Activated CD4-positive, alpha-beta T cell treated with anti-CD3 and anti-CD28 coated beads, Interleukin-2, amount 10 ng/mL, durations not matched to agents 24 days and 14 days (primary cell): ENCODE results near the gene TC2N. TPM values are rescaled to one million over a fixed set of nuclear protein-coding genes. Genes with fewer than 3 reads are reported as not detected.
A peak's percentile ranks its signal among the peaks of the same experiment; 100 is the strongest.
"Not testable (repeated sequence)": the region's sequence is repeated elsewhere in the genome, so short reads cannot be mapped to it uniquely, and the experiment has no call there.

ENCODE experiments used
- DNase-seq: peaks from one replicate; pipeline ENCODE4 v3.0.0; 2022
- H3K27ac Mint-ChIP-seq: one replicate; pipeline ENCODE4 v1.8.0; 2022; ENCODE audit warnings: mild to moderate bottlenecking, mixed read lengths
- H3K27me3 Mint-ChIP-seq: one replicate; pipeline ENCODE4 v1.8.0; 2022; ENCODE audit warnings: mixed read lengths
- H3K36me3 Mint-ChIP-seq: one replicate; pipeline ENCODE4 v1.8.0; 2022; ENCODE audit warnings: low read depth, mild to moderate bottlenecking, mixed read lengths
- H3K4me1 Mint-ChIP-seq: one replicate; pipeline ENCODE4 v1.8.0; 2021; ENCODE audit warnings: mixed read lengths
- H3K4me3 Mint-ChIP-seq: one replicate; pipeline ENCODE4 v1.8.0; 2022; ENCODE audit warnings: mild to moderate bottlenecking, moderate library complexity, mixed read lengths
- H3K9me3 Mint-ChIP-seq: one replicate; pipeline ENCODE4 v1.8.0; 2021; ENCODE audit warnings: mixed read lengths
- intact Hi-C: fragments of 100-400 bp; cut with micrococcal nuclease; formaldehyde crosslinking; loops from one replicate; pipeline ENCODE4 v1.15.1; 2023
- total RNA-seq: library from RNA; stranded (reverse); gene quantifications from 2 replicates; pipeline ENCODE4 v1.2.3, GENCODE V29; 2022

Gene TC2N
- total RNA-seq, 1 donor from 2014 or later = 18.6 TPM

GRCh38 chr14:91897716-91898115, 30.4 kb upstream of the TC2N start:
- H3K9me3 Mint-ChIP-seq, H3K36me3 Mint-ChIP-seq, H3K27ac Mint-ChIP-seq, DNase-seq, H3K27me3 Mint-ChIP-seq, intact Hi-C loops, H3K4me3 Mint-ChIP-seq: not testable (repeated sequence)
- peaks cover 13% of the 10 kb centered on the region for H3K4me1 Mint-ChIP-seq

GRCh38 chr14:91897106-91897701, 29.9 kb upstream of the TC2N start:
- Mint-ChIP-seq H3K27me3 (peaks cover 4% of the 10 kb centered on the region), H3K27ac (no peak overlapping the region), H3K36me3 (no peaks in the 10 kb centered on the region), H3K9me3 (no peaks in the 10 kb centered on the region), H3K4me3 (no peak overlapping the region), H3K4me1 (peaks cover 13% of the 10 kb centered on the region)
- no peak for DNase-seq
- intact Hi-C loops = no loop called here

GRCh38 chr14:91896419-91896818, 29.1 kb upstream of the TC2N start:
- DNase-seq = no peak
- Mint-ChIP-seq H3K27me3 (peaks cover 4% of the 10 kb centered on the region), H3K4me1 (peaks cover 16% of the 10 kb centered on the region), H3K4me3 (no peak overlapping the region), H3K27ac (no peak overlapping the region), H3K9me3 (no peaks in the 10 kb centered on the region), H3K36me3 (no peaks in the 10 kb centered on the region)
- intact Hi-C loops = no loop called here

- H3K9me3 Mint-ChIP-seq = no peaks in the 10 kb centered on the region
- intact Hi-C loops = loop anchor here (1.0 kb wide), 1 partner anchor 20 kb away; no protein-coding TSS in a partner anchor
- peaks cover 32% of the 10 kb centered on the region for H3K4me1 Mint-ChIP-seq
- peak overlapping the region; percentile 46 for H3K27ac Mint-ChIP-seq
- no peak overlapping the region for H3K4me3 Mint-ChIP-seq
- H3K36me3 Mint-ChIP-seq = no peaks in the 10 kb centered on the region
- DNase-seq = no peak
- no peaks in the 10 kb centered on the region for H3K27me3 Mint-ChIP-seq
Observed at GRCh38 chr14:91893669-91894068, 26.3 kb upstream of the TC2N start.

- H3K27me3 Mint-ChIP-seq = no peaks in the 10 kb centered on the region
- H3K4me1 Mint-ChIP-seq = peaks cover 32% of the 10 kb centered on the region
- peak; percentile 75 for DNase-seq
- H3K27ac Mint-ChIP-seq = peak overlapping the region; percentile 46
- H3K4me3 Mint-ChIP-seq = no peak overlapping the region
- no peaks in the 10 kb centered on the region for H3K36me3 Mint-ChIP-seq
- intact Hi-C loops = loop anchor here (1.0 kb wide), 1 partner anchor 20 kb away; no protein-coding TSS in a partner anchor
- H3K9me3 Mint-ChIP-seq = no peaks in the 10 kb centered on the region
Observed at GRCh38 chr14:91893007-91893406, 25.7 kb upstream of the TC2N start.

GRCh38 chr14:91891721-91892220, 24.4 kb upstream of the TC2N start:
- no peaks in the 10 kb centered on the region for H3K36me3 Mint-ChIP-seq
- H3K4me3 Mint-ChIP-seq = no peak overlapping the region
- intact Hi-C loops = no loop called here
- no peaks in the 10 kb centered on the region for H3K27me3 Mint-ChIP-seq
- peaks cover 33% of the 10 kb centered on the region for H3K4me1 Mint-ChIP-seq
- H3K27ac Mint-ChIP-seq = no peak overlapping the region
- no peak for DNase-seq
- no peaks in the 10 kb centered on the region for H3K9me3 Mint-ChIP-seq

GRCh38 chr14:91891101-91891500, 23.8 kb upstream of the TC2N start:
- H3K36me3 Mint-ChIP-seq = no peaks in the 10 kb centered on the region
- no peaks in the 10 kb centered on the region for H3K27me3 Mint-ChIP-seq
- no peaks in the 10 kb centered on the region for H3K9me3 Mint-ChIP-seq
- DNase-seq = no peak
- H3K4me3 Mint-ChIP-seq = no peak overlapping the region
- intact Hi-C loops = no loop called here
- H3K27ac Mint-ChIP-seq = no peak overlapping the region
- H3K4me1 Mint-ChIP-seq = peaks cover 34% of the 10 kb centered on the region

- Mint-ChIP-seq H3K27ac (peak overlapping the region; percentile 22), H3K27me3 (no peaks in the 10 kb centered on the region), H3K4me1 (peaks cover 34% of the 10 kb centered on the region), H3K4me3 (peak overlapping the region; percentile 17), H3K9me3 (no peaks in the 10 kb centered on the region), H3K36me3 (no peaks in the 10 kb centered on the region)
- intact Hi-C loops = no loop called here
- no peak for DNase-seq
Observed at GRCh38 chr14:91890291-91890749, 23.0 kb upstream of the TC2N start.

- peaks cover 34% of the 10 kb centered on the region for H3K4me1 Mint-ChIP-seq
- no peak overlapping the region for H3K27ac Mint-ChIP-seq
- intact Hi-C loops = no loop called here
- no peak for DNase-seq
- H3K27me3 Mint-ChIP-seq = no peaks in the 10 kb centered on the region
- H3K9me3 Mint-ChIP-seq = no peaks in the 10 kb centered on the region
- no peaks in the 10 kb centered on the region for H3K36me3 Mint-ChIP-seq
- H3K4me3 Mint-ChIP-seq = no peak overlapping the region
Observed at GRCh38 chr14:91889477-91890211, 22.3 kb upstream of the TC2N start.

GRCh38 chr14:91888641-91889476, 21.5 kb upstream of the TC2N start:
- no peak overlapping the region for H3K4me3 Mint-ChIP-seq
- intact Hi-C loops = no loop called here
- no peak for DNase-seq
- no peaks in the 10 kb centered on the region for H3K36me3 Mint-ChIP-seq
- no peaks in the 10 kb centered on the region for H3K9me3 Mint-ChIP-seq
- no peaks in the 10 kb centered on the region for H3K27me3 Mint-ChIP-seq
- H3K4me1 Mint-ChIP-seq = peaks cover 33% of the 10 kb centered on the region
- no peak overlapping the region for H3K27ac Mint-ChIP-seq

GRCh38 chr14:91886961-91887360, 19.6 kb upstream of the TC2N start:
- intact Hi-C loops = no loop called here
- Mint-ChIP-seq H3K27ac (no peak overlapping the region), H3K4me1 (peaks cover 26% of the 10 kb centered on the region), H3K9me3 (no peaks in the 10 kb centered on the region), H3K27me3 (no peaks in the 10 kb centered on the region), H3K36me3 (no peaks in the 10 kb centered on the region), H3K4me3 (no peak overlapping the region)
- no peak for DNase-seq

- DNase-seq = no peak
- intact Hi-C loops = no loop called here
- Mint-ChIP-seq H3K27ac (no peak overlapping the region), H3K9me3 (no peaks in the 10 kb centered on the region), H3K36me3 (no peaks in the 10 kb centered on the region), H3K4me3 (no peak overlapping the region), H3K27me3 (no peaks in the 10 kb centered on the region), H3K4me1 (peaks cover 26% of the 10 kb centered on the region)
Observed at GRCh38 chr14:91885839-91886238, 18.5 kb upstream of the TC2N start.

GRCh38 chr14:91885113-91885712, 17.9 kb upstream of the TC2N start:
- H3K4me3 Mint-ChIP-seq = no peak overlapping the region
- H3K27ac Mint-ChIP-seq = no peak overlapping the region
- intact Hi-C loops = no loop called here
- H3K9me3 Mint-ChIP-seq = no peaks in the 10 kb centered on the region
- peaks cover 23% of the 10 kb centered on the region for H3K4me1 Mint-ChIP-seq
- no peaks in the 10 kb centered on the region for H3K27me3 Mint-ChIP-seq
- no peaks in the 10 kb centered on the region for H3K36me3 Mint-ChIP-seq
- no peak for DNase-seq
